Measurements from ENCODE around the gene KIRREL3. TPM values are rescaled to one million over a fixed set of nuclear protein-coding genes. Genes with fewer than 3 reads are reported as not detected.

KIRREL3 gene
- total and polyA plus RNA-seq, 2 of the 4 experiments (the other 2 are of a cell fraction), result 10.9 to 15.9 TPM

GRCh38 chr11:126581871-126582648 is 418.5 kb downstream of the KIRREL3 start:
- H3K4me1 ChIP-seq (ENCODE audit: control insufficient read depth, insufficient read depth, low read length), result peaks cover 5% of the 10 kb centered on the region
- WGBS, 2 experiments (ENCODE audit: extremely low coverage in 2 of 2, insufficient read length in 1 of 2), result 50% methylated on average over 1 of the region's 11 CpGs; no CpG with 5 or more reads in 1 of the 2 experiments
- 0 out of 4 replicates have a peak, but pooled peaks cover 0 to 7% of the 10 kb centered on the region in 2 experiments for H3K79me1 ChIP-seq (ENCODE audit: low read depth in 1 of 2, low read length in 2 of 2)
- ChIA-PET CTCF (interaction anchor here (1.1 kb wide), 1 partner anchor 12 kb away, joined by 3 read pairs; no protein-coding TSS in a partner anchor), POLR2A (ENCODE audit: unreplicated experiment) (no interaction called here)
- no peak overlapping the region for H3K23ac ChIP-seq (ENCODE audit: low read depth, low read length)
- no TSS peak for BruUV-seq (replicated peaks)
- no peak overlapping the region for H2AFZ ChIP-seq (replicated peaks; ENCODE audit: low read length, poor library complexity)
- no peak overlapping the region for H3K4me3 ChIP-seq (ENCODE audit: insufficient read depth, low read depth, low read length)
- H3K18ac ChIP-seq (ENCODE audit: low read depth, low read length), result no peak overlapping the region
- no peak overlapping the region for H3K56ac ChIP-seq (ENCODE audit: extremely low read depth, insufficient read depth, low read length)
- H2BK20ac ChIP-seq (ENCODE audit: low read depth, low read length), result no peak overlapping the region
- ATAC-seq (ENCODE audit: low read depth) (no peak), DNase-seq (no peak)
- H3K27ac ChIP-seq (ENCODE audit: insufficient read depth, low read length), result no peak overlapping the region
- no peak overlapping the region for H2AK5ac ChIP-seq (ENCODE audit: low read depth, low read length)
- no peak overlapping the region for H2BK15ac ChIP-seq (ENCODE audit: low read depth, low read length)
- dilution Hi-C loops (cut with HindIII; ENCODE audit: low sequenced_read_pairs, unreplicated experiment), result no loop called here
- H4K91ac ChIP-seq (ENCODE audit: insufficient read depth, low read depth, low read length), result no peak overlapping the region
- intact Hi-C loops (cut with micrococcal nuclease), result no loop called here
- no peak overlapping the region for H3K4me2 ChIP-seq (ENCODE audit: low read depth, low read length)
- H3K9me3 ChIP-seq (ENCODE audit: control insufficient read depth, insufficient read depth, low read length), result no peaks in the 10 kb centered on the region
- H4K8ac ChIP-seq (ENCODE audit: low read depth in 2 of 2, low read length in 2 of 2), result no peak overlapping the region
- no peak overlapping the region for H3K9ac ChIP-seq (ENCODE audit: low read depth, low read length)
- no peaks in the 10 kb centered on the region for H3K27me3 ChIP-seq (ENCODE audit: control insufficient read depth, insufficient read depth, low read length)
- H2AK9ac ChIP-seq (replicated peaks; ENCODE audit: low read depth, low read length, poor library complexity), result peak overlapping the region; percentile 15
- no peaks in the 10 kb centered on the region for H3K36me3 ChIP-seq (ENCODE audit: control insufficient read depth, insufficient read depth, low read length)
- H2BK5ac ChIP-seq (ENCODE audit: low read depth, low read length, poor library complexity, severe bottlenecking), result no peak overlapping the region
- in situ Hi-C loops (cut with MboI; ENCODE audit: low sequenced_read_pairs), result no loop called here
- H4K20me1 ChIP-seq (ENCODE audit: insufficient read depth, low read length), result no peaks in the 10 kb centered on the region
- no peak overlapping the region for H4K5ac ChIP-seq (ENCODE audit: low read depth, low read length)
- H3K9me1 ChIP-seq (ENCODE audit: insufficient read depth, low read length), result peaks cover 13% of the 10 kb centered on the region
- no peak overlapping the region for H2BK120ac ChIP-seq (ENCODE audit: low read depth, low read length)
- H3K14ac ChIP-seq (replicated peaks; ENCODE audit: low read depth, low read length), result no peak overlapping the region
- no peak overlapping the region for H3K4ac ChIP-seq (ENCODE audit: low read depth, low read length)
- TF ChIP-seq USF2 (IDR thresholded peaks at IDR 0.05; ENCODE audit: low read depth, low read length) (no peak), RAD21 (IDR thresholded peaks at IDR 0.05; ENCODE audit: low read length) (no peak), NFE2L2 (IDR thresholded peaks at IDR 0.05; ENCODE audit: low read depth, low read length) (no peak), RFX5 (IDR thresholded peaks at IDR 0.05; ENCODE audit: low read depth, low read length) (no peak), CEBPB (IDR thresholded peaks at IDR 0.05; ENCODE audit: low read depth, low read length) (no peak), MXI1 (IDR thresholded peaks at IDR 0.05; ENCODE audit: borderline replicate concordance, low read depth, low read length) (no peak), FOS (IDR thresholded peaks at IDR 0.05; ENCODE audit: low read depth, low read length) (no peak), CHD1 (IDR thresholded peaks at IDR 0.05; ENCODE audit: low read depth, low read length) (no peak), MAZ (IDR thresholded peaks at IDR 0.05; ENCODE audit: borderline replicate concordance, low read depth, low read length) (no peak), POLR2A (IDR thresholded peaks at IDR 0.05; ENCODE audit: low read depth, low read length) (no peak), ELK1 (IDR thresholded peaks at IDR 0.05; ENCODE audit: borderline replicate concordance, low read depth, low read length) (no peak), CTCF (conservative IDR thresholded peaks at IDR 0.05; ENCODE audit: low read depth, low read length) (no peak), RCOR1 (IDR thresholded peaks at IDR 0.05; ENCODE audit: insufficient replicate concordance, low read length) (no peak), MAFK (IDR thresholded peaks at IDR 0.05; ENCODE audit: low read depth, low read length) (no peak), SMC3 (IDR thresholded peaks at IDR 0.05; ENCODE audit: low read depth, low read length) (no peak)

All from IMR-90 (cell line).